Measurements from ENCODE around the gene DVL1.

DVL1 gene

GRCh38 chr1:1359664-1360468, 10.6 kb upstream of the DVL1 start:
- TF ChIP-seq CTCF (IDR thresholded peaks at IDR 0.05; ENCODE audit: low read depth, low read length) = no peak
- no peaks in the 10 kb centered on the region for H3K9me3 ChIP-seq (ENCODE audit: severe bottlenecking)
- no peak overlapping the region for H3K4me3 ChIP-seq (ENCODE audit: low read depth, low read length)
- H3K27me3 ChIP-seq (ENCODE audit: insufficient read depth, low read depth, severe bottlenecking) = no peaks in the 10 kb centered on the region
- peak overlapping the region; percentile 95 for H3K27ac ChIP-seq
- DNase-seq = peak; percentile 51
- H3K36me3 ChIP-seq = peaks cover 3% of the 10 kb centered on the region

GRCh38 chr1:1359308-1359663, 10.1 kb upstream of the DVL1 start:
- DNase-seq = no peak
- Histone ChIP-seq H3K4me3 (ENCODE audit: low read depth, low read length) (no peak overlapping the region), H3K27ac (peak overlapping the region; percentile 95), H3K9me3 (ENCODE audit: severe bottlenecking) (no peaks in the 10 kb centered on the region), H3K27me3 (ENCODE audit: insufficient read depth, low read depth, severe bottlenecking) (no peaks in the 10 kb centered on the region), H3K36me3 (peaks cover 9% of the 10 kb centered on the region)
- TF ChIP-seq CTCF (IDR thresholded peaks at IDR 0.05; ENCODE audit: low read depth, low read length) = no peak

GRCh38 chr1:1358433-1359271, 9.4 kb upstream of the DVL1 start, which contains the start of gene MXRA8:
MXRA8 (minus strand) TSS chr1:1358555; CDS start chr1:1358504, 51 bp downstream.
- Histone ChIP-seq H3K27me3 (ENCODE audit: insufficient read depth, low read depth, severe bottlenecking) (no peaks in the 10 kb centered on the region), H3K36me3 (peaks cover 15% of the 10 kb centered on the region), H3K9me3 (ENCODE audit: severe bottlenecking) (no peaks in the 10 kb centered on the region), H3K4me3 (ENCODE audit: low read depth, low read length) (peak within 1 kb of the TSS; percentile 86), H3K27ac (peak within 1 kb of the TSS; percentile 95)
- TF ChIP-seq CTCF (IDR thresholded peaks at IDR 0.05; ENCODE audit: low read depth, low read length) = no peak
- peak; percentile 97 for DNase-seq

- Histone ChIP-seq H3K27ac (peak overlapping the region; percentile 95), H3K27me3 (ENCODE audit: insufficient read depth, low read depth, severe bottlenecking) (no peaks in the 10 kb centered on the region), H3K9me3 (ENCODE audit: severe bottlenecking) (no peaks in the 10 kb centered on the region), H3K36me3 (peaks cover 22% of the 10 kb centered on the region), H3K4me3 (ENCODE audit: low read depth, low read length) (peak overlapping the region; percentile 86)
- DNase-seq = peak; percentile 43
- TF ChIP-seq CTCF (IDR thresholded peaks at IDR 0.05; ENCODE audit: low read depth, low read length) = no peak
Measured at GRCh38 chr1:1357871-1358432, 8.7 kb upstream of the DVL1 start.

- no peak for TF ChIP-seq CTCF (IDR thresholded peaks at IDR 0.05; ENCODE audit: low read depth, low read length)
- DNase-seq = no peak
- H3K36me3 ChIP-seq = peaks cover 31% of the 10 kb centered on the region
- peak overlapping the region; percentile 95 for H3K27ac ChIP-seq
- no peaks in the 10 kb centered on the region for H3K27me3 ChIP-seq (ENCODE audit: insufficient read depth, low read depth, severe bottlenecking)
- H3K4me3 ChIP-seq (ENCODE audit: low read depth, low read length) = peak overlapping the region; percentile 86
- H3K9me3 ChIP-seq (ENCODE audit: severe bottlenecking) = no peaks in the 10 kb centered on the region
Measured at GRCh38 chr1:1356796-1357401, 7.7 kb upstream of the DVL1 start.
